T-helper 17 cell (primary cell): ENCODE results near the gene OVAAL. TPM values are rescaled to one million over a fixed set of nuclear protein-coding genes. Genes with fewer than 3 reads are reported as not detected.

Experiments used
- ATAC-seq: fragments of 150-1000 bp; cut with Tn5 transposase; 2 replicates; pipeline ENCODE4 v1.10.0; 2021; ENCODE audit warnings: mild to moderate bottlenecking, moderate library complexity
- DNase-seq, 3 donors: peaks; one replicate each; pipeline versions ENCODE4 v3.0.0 to v3.0.0-alpha.2; 2020 to 2021
- H3K9me3 ChIP-seq: one replicate; pipeline ENCODE4 v1.7.0; 2013; ENCODE audit warnings: low read length, mild to moderate bottlenecking; ENCODE audit not compliant: control insufficient read depth, poor library complexity, severe bottlenecking
- H3K27ac Mint-ChIP-seq: one replicate; pipeline ENCODE4 v1.8.0; 2022; ENCODE audit warnings: mild to moderate bottlenecking, moderate library complexity, mixed read lengths
- H3K27me3 Mint-ChIP-seq: one replicate; pipeline ENCODE4 v1.8.0; 2022; ENCODE audit warnings: mixed read lengths
- H3K36me3 Mint-ChIP-seq: one replicate; pipeline ENCODE4 v1.8.0; 2022; ENCODE audit warnings: low read depth, mixed read lengths
- H3K4me1 Mint-ChIP-seq: one replicate; pipeline ENCODE4 v1.8.0; 2022; ENCODE audit warnings: mild to moderate bottlenecking, mixed read lengths
- H3K4me3 Mint-ChIP-seq: one replicate; pipeline ENCODE4 v1.8.0; 2022; ENCODE audit warnings: mild to moderate bottlenecking, moderate library complexity, mixed read lengths
- total RNA-seq, 4 donors: library from RNA in 2 of 4; stranded (reverse) in 2 of 4; gene quantifications; one replicate each; pipeline ENCODE4 v1.2.3 and lab custom pipeline; 2022 to 2026

The OVAAL gene
- total RNA-seq, 2 donors from 2014 or later = not detected

DNA sequence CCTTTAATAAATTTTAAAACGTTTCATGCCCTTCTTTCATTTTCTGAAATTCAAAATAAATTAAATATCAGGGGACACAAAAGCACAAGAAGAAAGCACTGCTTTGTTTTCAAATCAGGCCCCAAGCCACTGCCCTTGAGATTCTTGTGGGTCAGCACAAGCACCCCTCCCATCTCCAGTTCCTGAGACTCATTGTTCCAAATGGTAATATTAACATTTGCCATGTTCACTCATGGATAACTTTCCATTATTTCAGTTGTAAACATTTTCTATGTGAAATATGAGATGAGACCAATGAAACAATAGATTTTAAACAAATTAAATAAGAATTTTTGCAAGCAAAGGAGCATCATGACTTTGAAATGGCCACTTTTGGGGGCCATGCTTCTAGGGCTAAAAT is 7.7 kb downstream of the OVAAL start:
- Mint-ChIP-seq H3K4me3 (no peak overlapping the region), H3K4me1 (no peaks in the 10 kb centered on the region), H3K27me3 (peaks cover 21% of the 10 kb centered on the region), H3K36me3 (no peaks in the 10 kb centered on the region), H3K27ac (no peak overlapping the region)
- ATAC-seq = no peak
- DNase-seq = no peak
- H3K9me3 ChIP-seq = no peaks in the 10 kb centered on the region

DNA sequence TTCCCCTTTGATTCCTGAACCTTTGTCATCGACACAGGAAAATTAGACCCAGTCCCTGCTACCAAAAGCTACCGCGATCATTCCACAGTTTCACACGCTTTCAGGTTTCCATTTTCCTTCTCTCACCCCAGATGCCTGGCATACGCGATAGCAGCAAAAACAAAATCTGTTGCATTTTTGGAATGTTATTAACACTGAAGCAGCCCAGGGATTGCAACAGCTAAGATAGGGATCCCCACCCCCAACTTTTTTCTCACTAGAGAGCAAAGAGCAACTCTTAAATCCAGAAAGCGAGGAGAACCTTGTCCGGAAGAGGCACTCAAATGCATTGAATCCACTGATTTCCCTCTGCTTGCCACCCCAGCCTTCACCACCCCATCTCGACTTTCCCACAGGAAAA is 8.9 kb downstream of the OVAAL start:
- no peak for ATAC-seq
- H3K27ac Mint-ChIP-seq = no peak overlapping the region
- H3K4me3 Mint-ChIP-seq = no peak overlapping the region
- peaks cover 4% of the 10 kb centered on the region for H3K4me1 Mint-ChIP-seq
- peaks cover 32% of the 10 kb centered on the region for H3K27me3 Mint-ChIP-seq
- peaks cover 3% of the 10 kb centered on the region for H3K36me3 Mint-ChIP-seq
- H3K9me3 ChIP-seq = no peaks in the 10 kb centered on the region
- no peak for DNase-seq

- no peak overlapping the region for H3K4me3 Mint-ChIP-seq
- ATAC-seq (no peak), DNase-seq (no peak)
- peaks cover 37% of the 10 kb centered on the region for H3K27me3 Mint-ChIP-seq
- no peaks in the 10 kb centered on the region for H3K9me3 ChIP-seq
- H3K27ac Mint-ChIP-seq = no peak overlapping the region
- H3K36me3 Mint-ChIP-seq = peaks cover 3% of the 10 kb centered on the region
- peaks cover 8% of the 10 kb centered on the region for H3K4me1 Mint-ChIP-seq
These were observed 9.4 kb downstream of the OVAAL start for GRCh38 chr1:180568184-180568583.

GRCh38 chr1:180571060-180571831 is 12.5 kb downstream of the OVAAL start:
- H3K27ac Mint-ChIP-seq = no peak overlapping the region
- H3K4me1 Mint-ChIP-seq = peaks cover 8% of the 10 kb centered on the region
- peaks cover 5% of the 10 kb centered on the region for H3K36me3 Mint-ChIP-seq
- H3K9me3 ChIP-seq = no peaks in the 10 kb centered on the region
- DNase-seq (no peak), ATAC-seq (no peak)
- peaks cover 66% of the 10 kb centered on the region for H3K27me3 Mint-ChIP-seq
- H3K4me3 Mint-ChIP-seq = no peak overlapping the region

DNA sequence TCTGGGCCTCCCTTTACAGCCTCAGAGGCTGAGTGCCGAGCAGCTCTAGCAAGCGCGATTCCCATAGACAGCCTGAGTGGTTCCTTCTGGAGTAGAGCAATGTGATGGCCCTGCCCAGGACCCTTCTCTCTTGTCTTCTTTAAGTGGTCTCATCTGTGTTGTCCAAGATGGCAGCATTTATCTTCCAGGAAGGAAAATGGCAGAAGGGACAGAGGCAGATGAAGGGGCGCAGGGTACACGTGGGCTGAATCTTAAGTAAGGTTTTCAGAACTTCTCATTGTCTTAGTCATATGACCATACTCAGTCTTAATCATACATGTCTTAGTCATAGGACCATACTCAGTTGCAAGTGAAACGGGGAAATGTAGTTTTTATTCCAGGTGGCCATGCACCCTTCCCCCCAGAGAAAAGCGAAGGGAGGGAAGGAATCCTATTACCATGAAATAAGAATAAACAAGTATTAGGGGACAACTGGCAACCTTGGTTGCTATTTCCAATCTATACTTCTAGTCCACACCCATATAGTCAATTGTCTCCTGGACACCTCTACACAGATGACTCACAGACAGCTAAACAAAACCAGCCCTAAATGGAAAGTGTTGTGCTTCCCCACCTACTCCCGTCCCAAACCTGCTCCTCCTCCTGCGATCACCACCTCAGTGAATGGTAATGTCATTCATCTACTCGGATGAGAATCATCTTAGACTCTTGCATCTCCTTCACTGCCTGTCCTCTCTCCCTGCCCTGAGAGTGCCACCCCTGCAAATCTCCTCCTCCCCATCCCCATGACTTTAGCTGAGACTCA is 13.3 kb downstream of the OVAAL start:
- Mint-ChIP-seq H3K27ac (no peak overlapping the region), H3K36me3 (peaks cover 5% of the 10 kb centered on the region), H3K4me1 (peaks cover 8% of the 10 kb centered on the region), H3K4me3 (no peak overlapping the region), H3K27me3 (peaks cover 67% of the 10 kb centered on the region)
- ATAC-seq (no peak), DNase-seq (no peak)
- H3K9me3 ChIP-seq = no peaks in the 10 kb centered on the region

DNA sequence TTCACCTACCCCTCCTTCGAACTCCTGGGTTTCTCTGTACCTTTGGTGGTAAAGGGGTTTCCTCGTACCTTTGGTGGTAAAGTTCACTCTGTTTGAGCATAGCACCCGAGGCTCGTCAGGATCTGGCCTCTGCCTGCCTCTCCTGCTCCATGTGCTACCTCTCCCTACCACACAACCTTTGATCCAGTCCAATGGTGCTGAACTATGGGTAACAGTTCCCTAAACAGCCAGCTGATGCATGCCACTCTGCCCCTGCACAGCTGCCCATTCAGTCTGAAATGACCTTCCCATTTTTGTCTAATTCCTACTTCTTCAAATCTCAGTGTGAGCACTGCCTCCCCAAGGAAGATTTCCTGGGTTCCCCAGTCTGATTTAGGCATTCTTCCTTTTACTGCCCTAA is 14.0 kb downstream of the OVAAL start:
- H3K4me1 Mint-ChIP-seq = peaks cover 8% of the 10 kb centered on the region
- H3K27ac Mint-ChIP-seq = no peak overlapping the region
- no peak for DNase-seq
- no peak for ATAC-seq
- peaks cover 6% of the 10 kb centered on the region for H3K36me3 Mint-ChIP-seq
- H3K9me3 ChIP-seq = no peaks in the 10 kb centered on the region
- no peak overlapping the region for H3K4me3 Mint-ChIP-seq
- H3K27me3 Mint-ChIP-seq = peaks cover 62% of the 10 kb centered on the region

GRCh38 chr1:180574031-180574713 is 15.4 kb downstream of the OVAAL start:
- DNase-seq (no peak), ATAC-seq (no peak)
- Mint-ChIP-seq H3K4me3 (no peak overlapping the region), H3K27ac (no peak overlapping the region), H3K4me1 (peaks cover 8% of the 10 kb centered on the region), H3K36me3 (peaks cover 7% of the 10 kb centered on the region), H3K27me3 (peaks cover 53% of the 10 kb centered on the region)
- no peaks in the 10 kb centered on the region for H3K9me3 ChIP-seq

DNA sequence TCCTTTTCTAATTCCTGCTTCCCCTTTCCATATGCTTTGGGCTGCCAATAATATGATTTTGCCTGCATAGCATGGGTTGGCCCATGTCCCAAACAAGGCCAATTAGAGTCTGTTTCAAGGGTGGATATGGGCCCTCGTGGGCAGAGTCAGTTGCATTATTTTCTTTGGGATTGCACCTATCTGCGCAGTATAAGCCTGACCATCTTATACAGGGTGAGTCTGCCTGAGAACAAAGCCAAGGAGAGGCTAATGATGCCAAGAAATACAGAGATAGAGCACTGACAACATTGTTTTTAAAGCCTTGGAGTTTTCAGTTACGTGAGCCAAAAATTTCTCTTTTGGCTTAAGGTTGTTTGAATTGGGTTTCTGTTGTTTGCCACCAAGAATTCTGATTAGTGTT is 18.6 kb downstream of the OVAAL start:
- H3K4me1 Mint-ChIP-seq = peaks cover 5% of the 10 kb centered on the region
- no peak overlapping the region for H3K27ac Mint-ChIP-seq
- H3K9me3 ChIP-seq = no peaks in the 10 kb centered on the region
- H3K4me3 Mint-ChIP-seq = no peak overlapping the region
- H3K27me3 Mint-ChIP-seq = peaks cover 43% of the 10 kb centered on the region
- peaks cover 4% of the 10 kb centered on the region for H3K36me3 Mint-ChIP-seq
- ATAC-seq (no peak), DNase-seq (no peak)

- Mint-ChIP-seq H3K27ac (no peak overlapping the region), H3K27me3 (peaks cover 18% of the 10 kb centered on the region), H3K4me1 (no peaks in the 10 kb centered on the region), H3K4me3 (no peak overlapping the region), H3K36me3 (peaks cover 4% of the 10 kb centered on the region)
- H3K9me3 ChIP-seq = no peaks in the 10 kb centered on the region
- ATAC-seq = no peak
- DNase-seq = no peak
These were observed 21.3 kb downstream of the OVAAL start for GRCh38 chr1:180579961-180580611.

DNA sequence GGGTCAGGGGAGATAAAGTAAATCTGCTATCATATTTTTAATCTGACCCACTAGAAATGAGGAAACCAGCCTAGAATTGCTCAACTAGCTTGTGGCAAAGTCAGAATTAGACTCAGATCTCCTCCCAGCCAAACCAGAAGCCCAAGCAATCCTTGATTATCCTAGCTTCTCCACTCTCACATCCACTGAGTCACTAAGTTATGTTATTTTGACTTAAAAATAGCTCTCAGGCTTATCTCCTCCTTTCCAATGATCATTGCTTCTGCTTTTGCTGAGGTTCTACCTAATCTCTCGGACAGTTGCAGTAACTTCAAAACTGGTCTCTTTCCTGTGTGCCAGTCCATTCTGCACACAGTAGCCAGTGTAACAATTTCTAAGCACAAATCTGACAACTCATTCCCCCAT is 22.9 kb downstream of the OVAAL start:
- no peak for DNase-seq
- Mint-ChIP-seq H3K36me3 (peaks cover 2% of the 10 kb centered on the region), H3K4me3 (no peak overlapping the region), H3K27me3 (peaks cover 5% of the 10 kb centered on the region), H3K4me1 (peaks cover 5% of the 10 kb centered on the region), H3K27ac (no peak overlapping the region)
- H3K9me3 ChIP-seq = no peaks in the 10 kb centered on the region
- ATAC-seq = no peak

DNA sequence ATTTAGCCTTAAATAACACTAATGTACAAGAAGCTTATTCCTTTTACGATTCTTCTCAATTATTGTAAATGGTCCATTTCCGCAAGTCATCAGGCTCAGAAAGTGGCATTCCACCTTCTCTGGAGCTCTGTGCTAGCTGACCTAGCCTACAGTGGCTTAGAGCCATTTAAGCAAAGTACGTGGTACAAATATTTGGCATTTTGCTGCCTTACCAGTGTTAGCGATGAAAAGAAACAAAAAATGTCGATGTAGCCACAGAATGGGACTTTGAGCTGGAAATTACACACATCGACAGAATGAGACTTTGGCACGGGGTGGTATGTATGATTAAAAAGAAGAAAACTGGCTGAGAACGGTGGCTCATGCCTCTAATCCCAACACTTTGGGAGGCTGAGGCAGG is 26.1 kb downstream of the OVAAL start:
- peaks cover 2% of the 10 kb centered on the region for H3K9me3 ChIP-seq
- no peaks in the 10 kb centered on the region for H3K36me3 Mint-ChIP-seq
- peaks cover 6% of the 10 kb centered on the region for H3K4me1 Mint-ChIP-seq
- H3K27ac Mint-ChIP-seq = peak overlapping the region; percentile 78
- peak overlapping the region; percentile 28 for H3K4me3 Mint-ChIP-seq
- ATAC-seq (no peak), DNase-seq (no peak)
- peaks cover 3% of the 10 kb centered on the region for H3K27me3 Mint-ChIP-seq

DNA sequence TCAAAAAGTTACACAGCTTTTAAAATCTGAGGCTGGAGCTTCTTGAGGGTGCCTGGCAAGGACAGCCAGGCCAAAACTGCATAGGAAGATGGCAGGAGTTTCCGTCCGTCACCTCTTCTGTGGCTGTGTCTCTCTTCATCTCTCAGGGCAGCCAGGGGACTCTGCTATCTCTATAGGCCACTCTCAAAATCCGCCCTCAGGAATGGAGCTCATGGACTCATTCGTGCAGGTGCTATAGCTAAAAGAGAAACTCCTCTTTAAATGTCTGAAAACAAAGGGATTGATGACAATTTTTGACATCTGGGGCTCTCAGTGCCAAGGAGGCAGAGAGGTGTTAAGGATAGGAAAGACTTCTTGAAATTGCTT is 27.2 kb downstream of the OVAAL start:
- no peak for DNase-seq
- Mint-ChIP-seq H3K27me3 (peaks cover 1% of the 10 kb centered on the region), H3K27ac (no peak overlapping the region), H3K36me3 (no peaks in the 10 kb centered on the region), H3K4me1 (peaks cover 6% of the 10 kb centered on the region), H3K4me3 (no peak overlapping the region)
- H3K9me3 ChIP-seq = peaks cover 2% of the 10 kb centered on the region
- no peak for ATAC-seq

DNA sequence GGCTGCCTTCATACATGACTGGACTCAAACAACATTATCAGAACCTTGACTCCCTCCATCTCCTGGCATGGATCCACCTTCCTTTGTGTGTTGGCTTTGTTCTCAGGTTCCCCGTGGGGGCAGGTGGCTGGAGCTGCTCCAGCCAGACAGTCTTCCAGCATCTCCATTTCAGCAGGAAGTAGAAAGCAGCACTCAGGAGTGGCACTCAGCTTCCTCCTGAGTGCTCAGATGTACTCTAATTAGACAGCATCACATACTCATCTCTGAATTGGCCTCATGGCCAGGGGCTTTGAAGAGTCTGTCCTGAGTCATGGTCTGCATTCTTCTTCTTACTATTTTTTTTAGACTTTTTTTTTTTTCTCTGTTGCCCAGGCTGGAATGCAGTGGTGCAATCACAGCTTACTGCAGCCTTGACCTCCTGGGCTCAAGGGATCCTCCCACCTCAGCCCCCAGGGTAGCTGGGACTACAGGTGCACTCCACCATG is 27.9 kb downstream of the OVAAL start:
- H3K9me3 ChIP-seq = peaks cover 2% of the 10 kb centered on the region
- H3K27me3 Mint-ChIP-seq = peaks cover 7% of the 10 kb centered on the region
- no peak overlapping the region for H3K4me3 Mint-ChIP-seq
- ATAC-seq (no peak), DNase-seq (no peak)
- H3K4me1 Mint-ChIP-seq = peaks cover 6% of the 10 kb centered on the region
- H3K27ac Mint-ChIP-seq = no peak overlapping the region
- H3K36me3 Mint-ChIP-seq = no peaks in the 10 kb centered on the region
